Chondrocyte (in vitro differentiated cells): ENCODE measurements around the gene SRCIN1. TPM values are rescaled to one million over a fixed set of nuclear protein-coding genes. Genes with fewer than 3 reads are reported as not detected.

Source experiments
- DNase-seq: peaks from one replicate; pipeline ENCODE4 v3.0.0; 2021; ENCODE audit warnings: mixed read lengths, low spot score
- H3K27ac Mint-ChIP-seq: one replicate; pipeline ENCODE4 v1.8.0; 2021; ENCODE audit warnings: mild to moderate bottlenecking, moderate library complexity, mixed read lengths; ENCODE audit not compliant: unreplicated experiment
- H3K27me3 Mint-ChIP-seq: 2 replicates; pipeline ENCODE4 v1.8.0; 2021; ENCODE audit warnings: low read depth, mixed read lengths
- H3K36me3 Mint-ChIP-seq: 2 replicates; pipeline ENCODE4 v1.8.0; 2021; ENCODE audit warnings: low read depth, mixed read lengths
- H3K4me1 Mint-ChIP-seq: 2 replicates; pipeline ENCODE4 v1.8.0; 2021; ENCODE audit warnings: low read depth, mild to moderate bottlenecking, mixed read lengths
- H3K4me3 Mint-ChIP-seq: one replicate; pipeline ENCODE4 v1.8.0; 2021; ENCODE audit warnings: mild to moderate bottlenecking, moderate library complexity, mixed read lengths; ENCODE audit not compliant: unreplicated experiment
- H3K9me3 Mint-ChIP-seq: 2 replicates; pipeline ENCODE4 v1.8.0; 2021; ENCODE audit warnings: low read depth, mixed read lengths
- total RNA-seq: library from RNA; stranded (reverse); gene quantifications from 3 replicates; pipeline ENCODE4 v1.2.1, GENCODE V29; 2021
- TF ChIP-seq, protein P1 (sequence below): fragments of 200-600 bp; sonication (generic); IDR thresholded peaks from 2 replicates; pipeline ENCODE4 v1.5.0; 2021; ENCODE audit warnings: antibody characterized with exemption, mild to moderate bottlenecking, moderate library complexity

Gene SRCIN1
- total RNA-seq, 1 donor from 2014 or later: 0.30 TPM

DNA sequence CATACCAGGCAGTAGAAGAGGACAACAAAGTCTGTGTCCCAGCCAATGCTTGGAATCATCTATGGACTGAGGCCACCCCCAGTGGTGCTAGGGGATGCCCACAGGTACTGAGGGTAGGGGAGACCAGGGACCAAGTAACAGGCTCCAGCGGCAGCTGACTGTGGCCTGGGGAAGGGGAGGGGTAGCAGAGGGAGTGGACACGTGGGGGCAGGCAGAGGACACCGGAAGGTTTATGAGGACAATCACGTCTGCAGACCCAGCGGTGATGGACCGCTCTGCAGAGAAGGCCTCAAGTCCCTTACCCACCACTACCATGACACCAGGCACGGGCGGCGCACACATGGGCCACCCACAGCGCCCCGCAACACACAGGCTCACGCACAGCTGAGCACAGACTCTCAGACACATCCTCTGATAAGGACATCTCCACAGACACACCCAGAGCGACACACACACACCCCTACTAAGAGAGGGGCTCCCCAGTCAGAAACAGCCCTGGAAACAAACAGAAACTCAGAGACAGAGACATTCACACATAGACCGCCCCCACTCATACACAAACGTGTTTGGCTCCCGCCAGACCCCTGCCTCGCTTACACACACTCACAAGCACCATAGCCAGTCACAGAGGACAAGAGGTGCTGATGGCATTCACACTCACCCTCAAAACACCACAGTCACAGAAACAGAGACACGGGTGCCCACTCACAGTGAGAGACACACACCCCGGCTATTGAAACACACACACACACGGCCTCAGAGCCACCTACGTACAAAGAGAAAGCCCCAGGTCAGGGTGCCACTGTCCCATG, 35.8 kb downstream of the SRCIN1 start:
- no peak overlapping the region for H3K27ac Mint-ChIP-seq
- no peak overlapping the region for H3K4me3 Mint-ChIP-seq
- no peaks in the 10 kb centered on the region for H3K9me3 Mint-ChIP-seq
- DNase-seq: no peak
- peaks cover 5% of the 10 kb centered on the region for H3K4me1 Mint-ChIP-seq
- TF ChIP-seq, protein P1, sequence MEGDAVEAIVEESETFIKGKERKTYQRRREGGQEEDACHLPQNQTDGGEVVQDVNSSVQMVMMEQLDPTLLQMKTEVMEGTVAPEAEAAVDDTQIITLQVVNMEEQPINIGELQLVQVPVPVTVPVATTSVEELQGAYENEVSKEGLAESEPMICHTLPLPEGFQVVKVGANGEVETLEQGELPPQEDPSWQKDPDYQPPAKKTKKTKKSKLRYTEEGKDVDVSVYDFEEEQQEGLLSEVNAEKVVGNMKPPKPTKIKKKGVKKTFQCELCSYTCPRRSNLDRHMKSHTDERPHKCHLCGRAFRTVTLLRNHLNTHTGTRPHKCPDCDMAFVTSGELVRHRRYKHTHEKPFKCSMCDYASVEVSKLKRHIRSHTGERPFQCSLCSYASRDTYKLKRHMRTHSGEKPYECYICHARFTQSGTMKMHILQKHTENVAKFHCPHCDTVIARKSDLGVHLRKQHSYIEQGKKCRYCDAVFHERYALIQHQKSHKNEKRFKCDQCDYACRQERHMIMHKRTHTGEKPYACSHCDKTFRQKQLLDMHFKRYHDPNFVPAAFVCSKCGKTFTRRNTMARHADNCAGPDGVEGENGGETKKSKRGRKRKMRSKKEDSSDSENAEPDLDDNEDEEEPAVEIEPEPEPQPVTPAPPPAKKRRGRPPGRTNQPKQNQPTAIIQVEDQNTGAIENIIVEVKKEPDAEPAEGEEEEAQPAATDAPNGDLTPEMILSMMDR: no peak
- peaks cover 2% of the 10 kb centered on the region for H3K36me3 Mint-ChIP-seq
- peaks cover 77% of the 10 kb centered on the region for H3K27me3 Mint-ChIP-seq

DNA sequence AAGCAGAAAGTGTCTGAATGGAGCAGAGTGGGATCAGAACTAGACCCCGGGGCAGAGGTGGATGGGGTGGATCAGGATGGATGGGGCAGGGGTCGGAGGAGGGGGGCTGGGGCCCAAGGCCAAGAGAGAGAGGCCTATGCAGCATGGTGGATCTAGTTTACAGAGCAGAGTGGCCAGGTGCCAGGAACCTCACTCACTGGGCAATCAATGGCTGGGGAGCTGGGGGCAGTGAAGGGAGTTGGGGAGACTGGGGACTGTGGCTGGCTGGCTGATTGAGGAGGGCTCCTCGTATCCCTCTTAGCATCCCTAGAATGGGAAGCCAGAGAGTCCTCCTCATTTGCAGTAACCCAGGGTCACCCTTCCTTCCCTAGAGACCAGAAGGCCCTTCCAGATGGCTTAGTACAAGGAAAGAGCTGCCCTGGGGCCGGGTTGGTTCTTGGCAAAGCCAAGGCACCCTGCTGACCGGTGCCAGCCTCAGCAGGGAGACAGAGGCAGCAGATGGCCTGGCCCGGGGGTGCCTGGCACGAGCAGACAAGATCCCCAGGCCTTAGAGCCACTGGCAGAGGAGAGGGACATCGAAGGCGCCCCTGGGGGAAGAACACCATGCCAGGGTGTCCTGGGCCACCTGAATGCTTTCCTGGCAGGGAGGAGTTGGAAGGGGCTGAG, 36.8 kb downstream of the SRCIN1 start:
- peaks cover 79% of the 10 kb centered on the region for H3K27me3 Mint-ChIP-seq
- H3K4me3 Mint-ChIP-seq: no peak overlapping the region
- DNase-seq: no peak
- peaks cover 5% of the 10 kb centered on the region for H3K4me1 Mint-ChIP-seq
- TF ChIP-seq, protein P1: no peak
- H3K36me3 Mint-ChIP-seq: peaks cover 2% of the 10 kb centered on the region
- H3K27ac Mint-ChIP-seq: no peak overlapping the region
- no peaks in the 10 kb centered on the region for H3K9me3 Mint-ChIP-seq

DNA sequence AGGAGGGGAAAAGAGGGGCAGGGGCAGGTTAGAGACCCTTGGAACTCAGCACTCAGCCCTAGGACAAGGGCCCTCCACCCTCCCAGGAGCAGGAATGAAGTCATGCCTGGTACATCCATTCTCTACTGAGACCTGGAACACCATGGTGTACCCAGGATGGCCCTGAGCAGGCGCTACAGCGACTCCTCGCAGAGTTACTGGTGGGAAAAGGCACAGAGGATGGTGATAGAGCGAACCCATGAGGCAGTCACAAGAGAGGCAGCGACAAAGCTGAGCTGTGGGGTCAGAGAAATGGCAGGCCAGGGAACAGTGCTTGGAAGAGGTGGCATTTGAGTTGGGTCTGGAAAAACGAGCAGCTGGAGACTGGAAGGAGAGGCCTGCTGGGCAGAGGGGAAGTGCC, 37.5 kb downstream of the SRCIN1 start:
- TF ChIP-seq, protein P1: no peak
- Mint-ChIP-seq H3K27me3 (peaks cover 78% of the 10 kb centered on the region), H3K9me3 (no peaks in the 10 kb centered on the region), H3K36me3 (peaks cover 2% of the 10 kb centered on the region), H3K4me1 (peaks cover 5% of the 10 kb centered on the region), H3K4me3 (no peak overlapping the region), H3K27ac (no peak overlapping the region)
- no peak for DNase-seq

DNA sequence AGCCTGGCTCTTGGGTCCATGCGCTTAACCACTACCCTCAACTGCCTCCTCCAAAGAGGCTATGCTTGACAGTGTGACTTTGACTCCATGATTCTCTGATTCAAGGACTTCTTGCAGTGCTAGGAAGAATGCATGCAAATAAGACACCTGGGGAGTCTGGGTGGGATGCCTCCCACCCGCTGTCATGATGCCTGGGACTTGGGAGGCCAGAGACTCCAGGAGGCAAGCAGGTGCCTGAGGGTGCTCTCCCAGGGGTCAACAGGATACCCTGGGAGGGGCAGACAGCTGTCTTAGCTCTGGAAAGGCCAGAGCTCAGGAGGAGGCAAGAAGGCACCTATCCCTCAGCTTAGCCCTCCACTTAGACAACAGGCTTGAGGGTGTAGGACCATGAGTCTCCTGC, 38.4 kb downstream of the SRCIN1 start:
- TF ChIP-seq, protein P1: no peak
- DNase-seq: no peak
- H3K36me3 Mint-ChIP-seq: peaks cover 2% of the 10 kb centered on the region
- peaks cover 82% of the 10 kb centered on the region for H3K27me3 Mint-ChIP-seq
- H3K4me1 Mint-ChIP-seq: peaks cover 3% of the 10 kb centered on the region
- no peak overlapping the region for H3K4me3 Mint-ChIP-seq
- no peaks in the 10 kb centered on the region for H3K9me3 Mint-ChIP-seq
- H3K27ac Mint-ChIP-seq: no peak overlapping the region

DNA sequence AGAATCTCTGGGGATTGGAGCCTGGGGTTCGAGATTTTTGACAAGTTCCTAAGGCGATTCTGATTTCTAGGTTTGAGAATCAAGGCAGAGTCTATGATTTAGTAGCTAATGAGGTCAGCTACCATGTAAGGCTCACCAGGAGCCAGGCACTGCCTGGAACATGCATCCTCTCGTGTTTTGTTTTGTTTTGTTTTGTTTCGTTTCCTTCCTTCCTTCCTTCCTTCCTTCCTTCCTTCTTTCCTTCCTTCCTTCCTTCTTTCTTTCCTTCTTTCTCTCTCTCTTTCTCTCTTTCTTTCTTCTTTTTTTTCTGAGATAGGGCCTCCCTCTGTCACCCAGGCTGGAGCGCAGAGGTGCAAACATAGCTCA, 39.1 kb downstream of the SRCIN1 start:
- Mint-ChIP-seq H3K36me3 (peaks cover 2% of the 10 kb centered on the region), H3K4me3 (no peak overlapping the region), H3K4me1 (no peaks in the 10 kb centered on the region), H3K9me3 (no peaks in the 10 kb centered on the region), H3K27ac (no peak overlapping the region), H3K27me3 (peaks cover 81% of the 10 kb centered on the region)
- TF ChIP-seq, protein P1: no peak
- DNase-seq: no peak
